H1 (cell line): ENCODE results near the gene PRMT2. TPM values are rescaled to one million over a fixed set of nuclear protein-coding genes. Genes with fewer than 3 reads are reported as not detected.
A peak's percentile ranks its signal among the peaks of the same experiment; 100 is the strongest.

ENCODE experiments used
- CTCF ChIA-PET: fragments of 300-600 bp; sonication (Branson Sonifier 250); formaldehyde crosslinking; loops from one replicate; lab custom pipeline; 2021; ENCODE audit not compliant: partially characterized antibody; lab: Charles Lee
- POLR2A ChIA-PET: fragments of 300-600 bp; sonication (Branson Sonifier 250); formaldehyde crosslinking; loops from one replicate; lab custom pipeline; 2021; ENCODE audit warnings: inconsistent platforms; ENCODE audit not compliant: partially characterized antibody; lab: Charles Lee
- DNase-seq, 2 experiments: peaks; one replicate each; pipeline versions ENCODE4 v3.0.0 to v3.0.0-alpha.2; 2010 to 2022; ENCODE audit warnings: low spot score in 2 of 2, low read depth in 1 of 2, mixed read lengths in 1 of 2
- FAIRE-seq: peaks from 2 replicates; lab custom pipeline; 2011; peaks lifted over from hg19 to GRCh38; lab: Jason Lieb, UNC
- H2AFZ ChIP-seq: 2 replicates; pipeline ENCODE4 v1.8.1; 2012; ENCODE audit warnings: low read length, inconsistent platforms
- H2AK5ac ChIP-seq: 2 replicates; pipeline ENCODE4 v1.6.1; 2013; ENCODE audit warnings: low read depth, low read length
- H2BK120ac ChIP-seq: replicated peaks from 2 replicates; pipeline ENCODE3; 2013; ENCODE audit warnings: low read depth, low read length, inconsistent platforms
- H2BK12ac ChIP-seq: 2 replicates; pipeline ENCODE4 v1.6.1; 2013; ENCODE audit warnings: low read depth, low read length
- H2BK15ac ChIP-seq: 2 replicates; pipeline ENCODE4 v1.6.1; 2013; ENCODE audit warnings: low read length
- H2BK20ac ChIP-seq: 2 replicates; pipeline ENCODE4 v1.6.1; 2013; ENCODE audit warnings: low read length
- H2BK5ac ChIP-seq: 2 replicates; pipeline ENCODE4 v1.6.1; 2013; ENCODE audit warnings: low read depth, low read length
- H3K14ac ChIP-seq: 2 replicates; pipeline ENCODE4 v1.6.1; 2013; ENCODE audit warnings: inconsistent platforms; ENCODE audit not compliant: insufficient read length
- H3K18ac ChIP-seq: 2 replicates; pipeline ENCODE4 v1.6.1; 2013; ENCODE audit warnings: low read length; ENCODE audit errors: extremely low read depth
- H3K23ac ChIP-seq: 2 replicates; pipeline ENCODE4 v1.6.1; 2013; ENCODE audit warnings: inconsistent platforms; ENCODE audit not compliant: insufficient read length
- H3K23me2 ChIP-seq: 2 replicates; pipeline ENCODE4 v1.6.1; 2013; ENCODE audit warnings: low read depth, low read length
- H3K27ac ChIP-seq: 2 replicates; pipeline ENCODE4 v1.6.1; 2011; ENCODE audit warnings: low read depth, low read length, inconsistent platforms
- H3K27me3 ChIP-seq, 4 experiments: replicated peaks in 1 of 4; 1 replicate in 1 of 4; 2 replicates in 3 of 4; pipeline versions ENCODE4 v1.6.1 to v1.8.1; 2011 to 2013; ENCODE audit warnings: low read length in 3 of 4, mild to moderate bottlenecking in 3 of 4, inconsistent platforms in 2 of 4, mixed read lengths in 2 of 4, moderate library complexity in 1 of 4; ENCODE audit not compliant: control insufficient read depth in 3 of 4, insufficient read depth in 3 of 4; ENCODE audit errors: extremely low read depth in 1 of 4
- H3K36me3 ChIP-seq, 4 experiments: 2 replicates each; pipeline versions ENCODE4 v1.6.1 to v1.8.1; 2011 to 2013; ENCODE audit warnings: mild to moderate bottlenecking in 4 of 4, low read length in 3 of 4, moderate library complexity in 2 of 4, control low read depth in 1 of 4, inconsistent platforms in 1 of 4; ENCODE audit not compliant: insufficient read depth in 4 of 4, control insufficient read depth in 2 of 4
- H3K4ac ChIP-seq: replicated peaks from 2 replicates; pipeline ENCODE3; 2013; ENCODE audit warnings: low read length, low read depth, mixed read lengths, inconsistent platforms; ENCODE audit not compliant: insufficient read length
- H3K4me1 ChIP-seq, 4 experiments: replicated peaks in 1 of 4; 1 replicate in 1 of 4; 2 replicates in 3 of 4; pipeline versions ENCODE4 v1.6.1 to v1.8.1; 2011 to 2013; ENCODE audit warnings: low read length in 3 of 4, inconsistent platforms in 2 of 4, mixed read lengths in 1 of 4; ENCODE audit not compliant: insufficient read depth in 4 of 4, control insufficient read depth in 3 of 4
- H3K4me2 ChIP-seq, 2 experiments: 2 replicates each; pipeline versions ENCODE4 v1.6.1 to v1.8.1; 2011 to 2013; ENCODE audit warnings: low read depth in 2 of 2, low read length in 2 of 2, control low read depth in 1 of 2, inconsistent platforms in 1 of 2, mild to moderate bottlenecking in 1 of 2; ENCODE audit not compliant: insufficient read depth in 1 of 2
- H3K4me3 ChIP-seq, 4 experiments: fragments of 200-600, 300-600 bp in 1 of 4; sonication (generic), shearing (Covaris generic), sonication (Bioruptor Twin) in 1 of 4; 2 replicates each; pipeline versions ENCODE4 v1.5.1 to v1.8.1; 2011 to 2016; ENCODE audit warnings: low read length in 4 of 4, low read depth in 3 of 4, control low read depth in 2 of 4, inconsistent platforms in 2 of 4, mild to moderate bottlenecking in 2 of 4, mixed read lengths in 1 of 4, moderate library complexity in 1 of 4; ENCODE audit not compliant: insufficient read depth in 2 of 4; ENCODE audit errors: extremely low read depth in 1 of 4
- H3K56ac ChIP-seq: replicated peaks from 2 replicates; pipeline ENCODE3; 2013; ENCODE audit warnings: low read depth, mild to moderate bottlenecking, mixed read lengths, low read length, inconsistent platforms; ENCODE audit not compliant: insufficient read length
- H3K79me1 ChIP-seq: 2 replicates; pipeline ENCODE4 v1.6.1; 2013; ENCODE audit warnings: low read depth, low read length, control low read depth
- H3K79me2 ChIP-seq, 2 experiments: 2 replicates each; pipeline versions ENCODE4 v1.6.1 to v1.8.1; 2012 to 2013; ENCODE audit warnings: low read length in 2 of 2, mild to moderate bottlenecking in 2 of 2, inconsistent platforms in 1 of 2; ENCODE audit not compliant: insufficient read depth in 2 of 2, control insufficient read depth in 1 of 2
- H3K9ac ChIP-seq, 4 experiments: replicated peaks in 1 of 4; 1 replicate in 1 of 4; 2 replicates in 3 of 4; pipeline versions ENCODE4 v1.6.1 to v1.8.1; 2011 to 2013; ENCODE audit warnings: low read depth in 3 of 4, low read length in 3 of 4, control low read depth in 2 of 4, mild to moderate bottlenecking in 2 of 4, moderate library complexity in 2 of 4, inconsistent platforms in 1 of 4; ENCODE audit errors: extremely low read depth in 1 of 4
- H3K9me3 ChIP-seq, 2 experiments: 2 replicates each; pipeline versions ENCODE4 v1.6.1 to v1.8.1; 2012 to 2013; ENCODE audit warnings: mild to moderate bottlenecking in 2 of 2, moderate library complexity in 2 of 2, control low read depth in 1 of 2, inconsistent platforms in 1 of 2, low read depth in 1 of 2, low read length in 1 of 2, mixed read lengths in 1 of 2; ENCODE audit not compliant: insufficient read depth in 2 of 2
- H4K20me1 ChIP-seq, 2 experiments: replicated peaks in 1 of 2; 2 replicates each; pipeline versions ENCODE3 to v1.8.1; 2011 to 2013; ENCODE audit warnings: inconsistent platforms in 2 of 2, low read length in 2 of 2, mild to moderate bottlenecking in 1 of 2; ENCODE audit not compliant: insufficient read depth in 2 of 2, control insufficient read depth in 1 of 2
- H4K5ac ChIP-seq: 2 replicates; pipeline ENCODE4 v1.6.1; 2013; ENCODE audit warnings: low read length, low read depth, mixed read lengths, inconsistent platforms; ENCODE audit not compliant: insufficient read length
- H4K8ac ChIP-seq: 2 replicates; pipeline ENCODE4 v1.8.0; 2013; ENCODE audit warnings: mild to moderate bottlenecking, moderate library complexity, low read length, inconsistent platforms; ENCODE audit not compliant: insufficient read depth; ENCODE audit errors: extremely low read depth
- H4K91ac ChIP-seq: replicated peaks from 2 replicates; pipeline ENCODE3; 2013; ENCODE audit warnings: low read length, mixed read lengths, inconsistent platforms; ENCODE audit not compliant: insufficient read length
- BCL11A ChIP-seq, 2 experiments: IDR thresholded peaks; one replicate each; pipeline ENCODE4 v1.6.1; 2011; ENCODE audit warnings: low read depth in 2 of 2, low read length in 2 of 2, mild to moderate bottlenecking in 2 of 2
- BRCA1 ChIP-seq: IDR thresholded peaks from 2 replicates; pipeline ENCODE4 v1.6.1; 2012; ENCODE audit warnings: low read depth, low read length, improper control_type of control experiment
- CTBP2 ChIP-seq: IDR thresholded peaks from 2 replicates; pipeline ENCODE4 v1.7.0; 2011; ENCODE audit warnings: borderline replicate concordance, mild to moderate bottlenecking, moderate library complexity, mixed read lengths, low read length; ENCODE audit not compliant: insufficient read depth, insufficient read length
- EGR1 ChIP-seq: IDR thresholded peaks from 2 replicates; pipeline ENCODE4 v1.6.1; 2011; ENCODE audit warnings: low read depth, low read length, borderline replicate concordance
- GABPA ChIP-seq: IDR thresholded peaks from 2 replicates; pipeline ENCODE4 v1.6.1; 2011; ENCODE audit warnings: mild to moderate bottlenecking, low read length, moderate library complexity, borderline replicate concordance; ENCODE audit not compliant: insufficient read depth
- NANOG ChIP-seq: IDR thresholded peaks from 2 replicates; pipeline ENCODE4 v1.6.1; 2011; ENCODE audit warnings: low read length, low read depth, mild to moderate bottlenecking, inconsistent platforms; ENCODE audit not compliant: insufficient read depth, poor library complexity, severe bottlenecking
- POLR2AphosphoS5 ChIP-seq: IDR thresholded peaks from 2 replicates; pipeline ENCODE4 v1.6.1; 2011; ENCODE audit warnings: low read depth, low read length
- RFX5 ChIP-seq: IDR thresholded peaks from 2 replicates; pipeline ENCODE4 v1.6.1; 2011; ENCODE audit warnings: low read depth, low read length, improper control_type of control experiment, borderline replicate concordance
- TAF1 ChIP-seq: IDR thresholded peaks from 2 replicates; pipeline ENCODE4 v1.6.1; 2011; ENCODE audit warnings: mild to moderate bottlenecking, low read depth, low read length
- TCF12 ChIP-seq: IDR thresholded peaks from 2 replicates; pipeline ENCODE4 v1.6.1; 2011; ENCODE audit warnings: low read depth, mild to moderate bottlenecking, low read length
- YY1 ChIP-seq: IDR thresholded peaks from 2 replicates; pipeline ENCODE4 v1.6.1; 2011; ENCODE audit warnings: low read depth, mild to moderate bottlenecking, low read length
- WGBS, 2 experiments: shearing (Covaris generic) in 1 of 2; methylation state at CpG; one replicate each; pipeline versions ENCODE4 v1.1.6 to v1.1.7; 2013 to 2015; ENCODE audit warnings: low lambda C conversion rate in 2 of 2, mixed read lengths in 2 of 2, inconsistent platforms in 1 of 2, low coverage in 1 of 2, missing lambda C conversion rate in 1 of 2; ENCODE audit not compliant: insufficient replicate concordance in 2 of 2, insufficient coverage in 1 of 2, insufficient read length in 1 of 2; ENCODE audit errors: extremely low coverage in 1 of 2, missing lambda C conversion rate in 1 of 2; 5-methylcytosine and 5-hydroxymethylcytosine counted together
- polyA plus RNA-seq, 7 experiments: library from polyadenylated mRNA; depleted of rRNA in 3 of 7; stranded (reverse) in 5 of 7; unstranded in 2 of 7; fragments of >200 nt in 5 of 7; fragments of 200-250 nt in 2 of 7; gene quantifications; 1 replicate in 5 of 7; 2 replicates in 1 of 7; 4 replicates in 1 of 7; pipeline versions ENCODE4 v1.2.1 to v1.2.3, GENCODE V29; 2011 to 2013; ENCODE audit warnings: missing spikeins in 2 of 7, mixed read lengths in 2 of 7
- total RNA-seq: library from RNA; stranded (reverse); fragmentation: NEBNext Ultra II Directional; extraction: Animal tissue kit (Norgen Biotek cat#: 25700); gene quantifications from 2 replicates; pipeline ENCODE4 v1.2.1, GENCODE V29; 2021

Gene PRMT2
- total and polyA plus RNA-seq, 2 of the 8 experiments (the other 6 are each of a cell fraction or from before 2014, with no cell fraction given): 45.8 to 59.2 TPM

GRCh38 chr21:46598581-46599572, 36.6 kb upstream of the PRMT2 start:
- Histone ChIP-seq H3K4me1 (peaks cover 0 to 2% (median 0%) of the 10 kb centered on the region in 4 experiments; a peak in 3 of 7 replicates), H2AFZ (no peak overlapping the region), H3K27me3 (no peaks in the 10 kb centered on the region), H3K23ac (no peak overlapping the region), H4K8ac (peak overlapping the region; percentile 23; the same call in 1 of the 2 replicates), H3K4me2 (no peak overlapping the region), H2BK5ac (no peak overlapping the region), H4K91ac (no peak overlapping the region), H3K27ac (no peak overlapping the region), H3K4me3 (no peak overlapping the region), H3K18ac (no peak overlapping the region), H3K79me2 (no peaks in the 10 kb centered on the region), H3K9ac (no peak overlapping the region; a peak in 1 of 7 replicates), H3K56ac (no peak overlapping the region), H3K4ac (no peak overlapping the region), H2AK5ac (no peak overlapping the region), H2BK15ac (no peak overlapping the region), H2BK120ac (no peak overlapping the region), H3K36me3 (no peaks in the 10 kb centered on the region), H3K14ac (no peak overlapping the region), H2BK20ac (no peak overlapping the region), H4K5ac (no peak overlapping the region), H3K23me2 (no peaks in the 10 kb centered on the region), H2BK12ac (no peak overlapping the region), H4K20me1 (no peaks in the 10 kb centered on the region), H3K79me1 (no peaks in the 10 kb centered on the region), H3K9me3 (no peaks in the 10 kb centered on the region)
- ChIA-PET CTCF (no interaction called here), POLR2A (no interaction called here)
- no peak for DNase-seq
- WGBS, 2 experiments: 92% methylated on average over 35 of the region's 38 CpGs; no CpG with 5 or more reads in 1 of the 2 experiments
- no peak for FAIRE-seq
- TF ChIP-seq BCL11A (IDR thresholded peaks at IDR 0.05; ENCODE audit: low read depth in 2 of 2, low read length in 2 of 2) (no peak), TCF12 (no peak), POLR2AphosphoS5 (no peak), EGR1 (no peak), YY1 (no peak), BRCA1 (no peak), RFX5 (no peak), CTBP2 (no peak), TAF1 (no peak), GABPA (no peak), NANOG (no peak)
